ENCODE data around the gene ARHGAP30.
"Not testable (repeated sequence)": the region's sequence is repeated elsewhere in the genome, so short reads cannot be mapped to it uniquely, and the experiment has no call there.

ARHGAP30 gene

DNA sequence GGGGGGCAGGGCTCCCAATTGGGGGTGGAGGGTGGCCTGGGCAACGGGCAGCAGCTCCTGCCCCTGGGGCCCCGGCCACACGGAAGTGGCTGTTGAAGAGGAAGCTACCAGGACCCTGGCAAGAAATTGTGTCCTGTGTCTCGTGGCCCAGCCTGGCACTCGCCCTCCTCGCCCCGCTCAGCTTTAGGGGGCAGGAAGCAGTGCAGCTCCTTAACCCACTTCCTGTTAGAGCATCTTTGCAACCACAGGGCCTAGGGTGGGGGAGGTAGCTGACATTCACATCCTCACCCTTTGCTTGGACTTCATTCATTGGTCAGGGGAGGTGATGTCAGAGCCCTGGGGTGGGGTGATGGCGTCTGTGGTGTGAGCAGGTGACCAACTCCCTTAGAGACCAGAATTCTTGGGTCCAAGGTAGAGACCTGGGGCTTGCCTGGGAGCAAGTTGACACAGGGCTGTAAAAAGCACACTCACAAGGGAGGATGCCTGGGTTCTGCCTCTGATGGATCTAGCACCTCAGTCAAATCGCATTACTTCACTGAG, at the start of gene ARHGAP30:
Gene ARHGAP30 (minus strand): TSS at position 161 of the 540 bp plus-strand sequence. CDS start 267 bp downstream, outside the sequence.
- DNase-seq (ENCODE audit: low read depth, low spot score), result peak; percentile 72

- DNase-seq (ENCODE audit: low read depth, low spot score), result peak; percentile 67
These were observed 48.3 kb upstream of the ARHGAP30 start, which contains the start of the genes NIT1 and PFDN2 for GRCh38 chr1:161117759-161118581. Gene NIT1, plus strand, starts transcription at chr1:161118105. Its CDS starts 72 bp downstream, at chr1:161118177. Gene PFDN2, minus strand, starts transcription at chr1:161118037. Its CDS starts 11 bp downstream, at chr1:161118026.

DNA sequence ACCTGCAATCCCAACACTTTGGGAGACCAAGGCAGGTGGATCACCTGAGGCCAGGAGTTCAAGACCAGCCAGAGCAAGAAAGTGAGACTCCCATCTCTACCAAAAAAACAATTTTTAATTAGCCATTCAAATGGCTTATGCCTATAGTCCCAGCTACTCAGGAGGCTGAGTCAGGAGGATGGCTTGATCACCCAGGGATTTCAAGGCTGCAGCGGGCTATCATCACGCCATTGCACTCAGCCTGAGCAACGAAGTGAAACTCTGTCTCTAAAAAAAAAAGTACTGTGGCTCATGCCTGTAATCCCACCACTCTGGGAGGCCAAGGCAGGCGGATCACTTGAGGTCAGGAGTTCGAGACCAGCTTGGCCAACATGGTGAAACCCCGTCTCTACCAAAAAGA, 46.3 kb upstream of the ARHGAP30 start:
- DNase-seq (ENCODE audit: low read depth, low spot score), result not testable (repeated sequence)

DNA sequence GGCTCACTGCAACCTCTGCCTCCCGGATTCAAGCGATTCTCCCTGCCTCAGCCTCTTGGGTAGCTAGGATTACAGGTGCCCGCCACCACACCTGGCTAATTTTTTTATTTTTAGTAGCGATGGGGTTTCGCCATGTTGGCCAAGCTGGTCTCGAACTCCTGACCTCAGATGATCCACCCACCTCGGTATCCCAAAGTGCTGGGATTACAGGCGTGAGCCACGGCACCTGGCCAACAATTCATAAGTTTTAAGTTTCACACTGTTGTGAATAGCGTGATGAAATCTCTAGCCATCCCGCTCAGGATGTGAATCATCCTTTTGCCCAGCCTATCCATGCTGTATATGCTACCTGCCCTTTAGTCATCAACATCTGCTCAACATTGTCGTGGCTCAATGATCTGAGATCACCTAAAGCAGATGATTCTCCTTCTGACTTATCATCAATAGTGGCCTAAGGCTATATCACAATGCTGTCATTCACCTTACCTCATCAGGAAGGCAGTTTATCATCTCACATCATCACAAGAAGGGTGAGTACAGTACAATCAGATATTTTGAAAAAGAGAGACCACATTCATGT, 45.5 kb upstream of the ARHGAP30 start:
- DNase-seq (ENCODE audit: low read depth, low spot score), result no peak

DNA sequence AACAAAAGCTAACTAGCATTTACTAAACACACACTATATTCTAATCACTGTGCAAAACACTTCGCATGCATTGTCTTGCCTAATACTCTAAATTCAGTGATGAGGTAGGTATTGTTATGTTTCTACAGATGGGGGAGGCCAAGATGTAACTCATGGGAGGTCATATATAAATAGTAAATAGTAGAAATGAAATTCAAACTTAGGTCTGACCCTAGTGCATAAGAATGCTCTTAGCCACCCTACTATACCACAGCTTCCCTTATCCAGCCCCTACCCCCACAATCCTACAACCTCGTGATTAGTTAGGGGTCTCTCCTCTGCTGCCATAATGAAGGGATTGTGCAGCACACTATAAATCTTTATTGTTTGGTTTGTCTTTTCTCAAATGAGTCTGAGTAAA, 44.9 kb upstream of the ARHGAP30 start:
- no peak for DNase-seq (ENCODE audit: low read depth, low spot score)

DNA sequence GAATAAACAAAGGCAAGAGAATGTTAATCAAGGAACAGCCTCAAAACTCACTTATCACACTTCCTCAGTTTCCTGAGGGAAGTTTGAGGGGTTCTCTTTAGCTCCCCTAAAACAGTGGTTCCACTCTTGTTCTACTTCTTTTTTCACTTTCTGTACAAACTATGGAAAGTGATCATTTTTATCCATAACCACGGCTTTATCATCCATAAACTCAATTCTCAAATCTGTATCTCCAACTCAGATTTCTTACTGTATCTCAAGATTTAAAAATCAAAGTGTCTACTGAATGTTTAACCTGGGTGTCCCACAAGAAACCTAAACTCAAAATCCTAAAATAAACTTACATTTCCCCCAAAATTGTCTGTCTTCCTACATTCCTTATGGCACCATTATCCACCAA, 44.2 kb upstream of the ARHGAP30 start:
- no peak for DNase-seq (ENCODE audit: low read depth, low spot score)

GRCh38 chr1:161111527-161111926, 41.8 kb upstream of the ARHGAP30 start:
- no peak for DNase-seq (ENCODE audit: low read depth, low spot score)

- no peak for DNase-seq (ENCODE audit: low read depth, low spot score)
These were observed 41.4 kb upstream of the ARHGAP30 start for GRCh38 chr1:161111117-161111516.

- no peak for DNase-seq (ENCODE audit: low read depth, low spot score)
These were observed 36.7 kb upstream of the ARHGAP30 start for GRCh38 chr1:161106431-161106830.

DNA sequence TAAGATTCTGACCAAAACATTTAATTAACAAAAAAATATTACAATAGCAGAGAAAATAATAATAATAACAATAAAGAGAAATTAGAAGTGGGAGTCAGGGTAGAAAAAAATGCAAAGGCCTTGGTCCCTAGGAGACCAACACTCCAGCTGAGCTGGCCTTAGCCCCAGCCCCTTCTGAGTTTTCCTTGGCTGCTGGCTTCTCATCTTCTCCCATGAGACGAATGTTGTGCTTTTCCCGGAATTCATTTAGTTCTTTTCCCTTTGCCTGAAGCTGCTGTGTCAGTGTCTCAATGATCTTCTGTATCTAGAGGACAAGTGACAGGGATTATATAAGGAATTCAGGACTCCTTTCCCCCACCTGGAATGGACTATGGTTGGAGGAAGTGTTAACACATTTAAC, 30.9 kb upstream of the ARHGAP30 start:
- DNase-seq (ENCODE audit: low read depth, low spot score), result no peak

- no peak for DNase-seq (ENCODE audit: low read depth, low spot score)
These were observed 29.6 kb upstream of the ARHGAP30 start for GRCh38 chr1:161099090-161099802.

DNA sequence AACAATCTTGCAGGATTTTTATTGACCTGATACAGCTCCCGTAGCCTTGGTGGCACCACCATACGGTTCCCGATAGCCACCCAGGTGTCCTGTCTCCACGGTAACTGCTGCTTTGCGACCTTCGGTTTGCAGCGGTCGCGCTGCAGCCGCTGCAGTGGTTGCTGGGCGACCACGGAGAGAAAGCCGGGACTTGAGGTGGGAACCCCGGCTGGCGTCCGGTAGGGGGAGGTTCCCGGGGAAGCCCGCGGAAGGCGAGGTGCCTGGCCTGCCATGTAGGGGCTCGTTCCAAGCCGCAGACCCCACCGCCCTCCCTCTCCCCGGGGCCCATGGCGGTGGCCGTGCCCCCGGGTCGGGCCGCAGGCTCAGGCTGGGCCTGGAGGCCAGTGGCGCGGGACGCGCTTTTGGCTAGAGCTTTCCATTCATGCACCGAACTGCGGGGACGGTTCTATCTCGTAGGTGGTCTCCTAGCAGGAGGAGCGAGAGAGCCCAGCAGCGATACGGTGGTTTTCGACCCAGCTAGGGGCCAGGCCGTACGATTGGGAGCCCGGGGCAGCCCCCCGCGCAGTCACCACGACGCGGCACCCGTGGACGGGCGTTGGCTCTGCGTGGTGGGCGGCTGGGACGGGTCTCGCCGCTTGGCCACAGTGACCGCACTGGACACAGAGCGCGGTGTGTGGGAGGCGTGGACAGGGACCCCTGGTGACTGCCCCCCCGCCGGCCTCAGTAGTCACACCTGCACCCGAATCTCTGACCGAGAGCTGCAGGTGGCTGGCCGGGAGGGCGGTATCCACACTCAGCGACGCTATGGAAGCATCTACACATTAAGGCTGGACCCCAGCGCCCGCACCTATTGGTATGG, 28.7 kb upstream of the ARHGAP30 start, which contains the start of gene KLHDC9:
Gene KLHDC9 (plus strand): TSS at position 152 of the 859 bp plus-strand sequence. CDS start 175 bp downstream, at position 327.
- DNase-seq (ENCODE audit: low read depth, low spot score), result peak; percentile 23

DNA sequence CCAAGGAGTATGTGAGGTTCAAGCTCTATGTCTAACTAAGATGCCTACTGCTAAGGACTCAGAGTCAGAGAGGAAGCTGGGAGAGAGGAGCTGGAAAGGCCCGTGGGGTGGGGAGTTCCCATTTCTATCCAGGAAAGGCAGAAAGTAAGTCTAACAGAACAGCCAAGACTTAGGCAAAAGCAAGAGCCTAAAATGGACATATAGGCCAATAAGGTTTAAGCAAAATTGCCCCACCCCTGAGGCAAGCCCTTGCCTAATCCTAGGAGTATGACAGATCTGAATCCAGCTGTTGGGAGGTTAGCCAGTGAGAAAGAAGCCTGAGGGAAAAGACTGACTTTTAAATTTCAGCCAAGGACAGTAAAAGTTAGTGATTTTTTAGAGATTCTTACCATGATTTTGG, 26.8 kb upstream of the ARHGAP30 start:
- no peak for DNase-seq (ENCODE audit: low read depth, low spot score)

- DNase-seq (ENCODE audit: low read depth, low spot score), result no peak
These were observed 26.3 kb upstream of the ARHGAP30 start for GRCh38 chr1:161096015-161096414.

- DNase-seq (ENCODE audit: low read depth, low spot score), result no peak
These were observed 25.5 kb upstream of the ARHGAP30 start for GRCh38 chr1:161095230-161095629.

DNA sequence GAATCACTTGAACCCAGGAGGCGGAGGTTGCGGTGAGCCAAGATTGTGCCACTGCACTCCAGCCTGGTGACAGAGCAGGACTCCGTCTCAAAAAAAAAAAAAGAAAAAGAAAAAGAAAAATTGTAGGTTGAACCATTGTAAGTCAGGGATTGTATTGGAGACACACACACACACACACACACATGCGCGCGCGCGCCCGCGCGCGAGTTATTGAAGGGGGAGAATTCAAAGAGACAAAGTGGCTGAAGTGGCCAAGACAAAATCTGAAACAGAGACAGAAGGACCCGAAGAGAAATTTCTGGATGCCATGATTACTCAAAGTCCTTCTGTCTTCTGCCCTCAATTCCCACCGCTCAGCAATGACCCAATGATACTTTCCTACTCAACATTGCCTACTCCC, 24.8 kb upstream of the ARHGAP30 start:
- DNase-seq (ENCODE audit: low read depth, low spot score), result no peak

- no peak for DNase-seq (ENCODE audit: low read depth, low spot score)
These were observed 22.9 kb upstream of the ARHGAP30 start for GRCh38 chr1:161092621-161093028.

DNA sequence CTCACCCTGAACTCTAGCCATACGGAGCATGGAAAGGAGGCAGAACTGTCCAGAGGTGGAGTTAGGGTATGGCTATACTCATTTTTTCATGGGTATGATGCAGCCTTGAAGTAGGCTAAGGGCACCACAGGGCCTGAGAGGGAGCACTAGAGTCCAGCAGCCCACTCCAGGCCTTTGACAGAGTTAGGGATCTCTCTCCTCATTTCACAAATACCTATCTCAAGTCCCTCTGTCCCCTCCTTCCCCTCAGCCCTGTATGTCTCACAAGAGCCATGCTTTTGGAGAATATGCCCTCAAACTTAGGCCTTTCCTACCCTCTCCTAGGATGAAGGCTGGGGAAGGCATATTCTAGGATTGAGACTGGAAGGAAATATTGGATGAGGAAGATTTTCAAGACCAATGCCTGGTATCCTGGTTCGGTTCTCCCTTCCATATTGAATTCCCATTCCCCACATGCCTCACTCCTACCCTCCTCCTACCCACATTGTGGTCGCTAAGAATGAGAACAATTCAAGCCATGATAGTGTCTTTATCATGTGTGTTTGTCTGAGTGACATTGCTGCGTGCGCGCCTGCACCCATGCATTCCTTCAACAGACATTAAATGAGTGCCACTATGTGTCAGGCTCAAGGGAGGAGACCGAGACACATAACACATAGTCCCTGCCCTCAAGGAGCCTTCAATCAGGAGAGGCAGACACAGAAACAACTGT, 22.3 kb upstream of the ARHGAP30 start:
- DNase-seq (ENCODE audit: low read depth, low spot score), result no peak

GRCh38 chr1:161091093-161091492, 21.4 kb upstream of the ARHGAP30 start:
- DNase-seq (ENCODE audit: low read depth, low spot score), result no peak

GRCh38 chr1:161090617-161091016, 20.9 kb upstream of the ARHGAP30 start:
- DNase-seq (ENCODE audit: low read depth, low spot score), result no peak

Measured in activated CD4-positive, CD25-positive, alpha-beta regulatory T cell treated with anti-CD3 and anti-CD28 coated beads, Interleukin-2, amount 50 U/mL, for 16 hours (primary cell).